Fibroblast of the aortic adventitia (primary cell): ENCODE measurements around the gene ALDH1A1. TPM values are rescaled to one million over a fixed set of nuclear protein-coding genes. Genes with fewer than 3 reads are reported as not detected.
"Not testable (repeated sequence)": the region's sequence is repeated elsewhere in the genome, so short reads cannot be mapped to it uniquely, and the experiment has no call there.

Experiments used
- DNase-seq: peaks from one replicate; pipeline ENCODE4 v3.0.0-alpha.2; 2010; ENCODE audit warnings: low read depth
- H3K4me3 ChIP-seq: 2 replicates; pipeline ENCODE4 v1.5.1; 2011; ENCODE audit warnings: low read depth, mild to moderate bottlenecking, control low read depth, low read length, moderate library complexity
- total RNA-seq: library from RNA; depleted of rRNA; stranded (reverse); fragments of >200 nt; gene quantifications from 2 replicates; pipeline ENCODE4 v1.2.3, GENCODE V29; 2012; ENCODE audit warnings: low replicate concordance
- TF ChIP-seq, protein P1 (sequence below): IDR thresholded peaks from 2 replicates; pipeline ENCODE4 v1.5.1; 2011; ENCODE audit warnings: mild to moderate bottlenecking, low read length, control low read depth, inconsistent platforms; ENCODE audit not compliant: insufficient read depth

ALDH1A1 gene
- total RNA-seq, 1 donor: 8.8 TPM

DNA sequence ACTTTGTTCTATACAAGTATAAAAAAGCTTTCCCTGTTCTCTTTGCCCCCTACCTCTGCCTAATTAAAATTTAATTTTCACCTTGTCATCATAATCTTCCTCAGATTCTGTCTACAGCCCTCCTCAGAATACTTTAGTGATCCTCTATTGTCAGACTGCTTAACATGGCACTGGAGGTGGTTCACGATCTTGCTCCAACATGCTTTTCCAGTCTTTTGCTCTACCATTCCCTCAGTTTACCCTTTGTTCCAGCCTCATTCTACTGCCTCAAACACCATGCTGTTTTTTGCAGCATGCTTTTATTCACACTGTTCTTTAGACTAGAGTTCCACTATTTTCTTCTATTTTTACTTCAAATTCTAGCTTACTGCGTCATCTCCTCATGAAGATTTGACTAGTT is 10.4 kb downstream of the ALDH1A1 start:
- H3K4me3 ChIP-seq: no peak overlapping the region
- TF ChIP-seq, protein P1, sequence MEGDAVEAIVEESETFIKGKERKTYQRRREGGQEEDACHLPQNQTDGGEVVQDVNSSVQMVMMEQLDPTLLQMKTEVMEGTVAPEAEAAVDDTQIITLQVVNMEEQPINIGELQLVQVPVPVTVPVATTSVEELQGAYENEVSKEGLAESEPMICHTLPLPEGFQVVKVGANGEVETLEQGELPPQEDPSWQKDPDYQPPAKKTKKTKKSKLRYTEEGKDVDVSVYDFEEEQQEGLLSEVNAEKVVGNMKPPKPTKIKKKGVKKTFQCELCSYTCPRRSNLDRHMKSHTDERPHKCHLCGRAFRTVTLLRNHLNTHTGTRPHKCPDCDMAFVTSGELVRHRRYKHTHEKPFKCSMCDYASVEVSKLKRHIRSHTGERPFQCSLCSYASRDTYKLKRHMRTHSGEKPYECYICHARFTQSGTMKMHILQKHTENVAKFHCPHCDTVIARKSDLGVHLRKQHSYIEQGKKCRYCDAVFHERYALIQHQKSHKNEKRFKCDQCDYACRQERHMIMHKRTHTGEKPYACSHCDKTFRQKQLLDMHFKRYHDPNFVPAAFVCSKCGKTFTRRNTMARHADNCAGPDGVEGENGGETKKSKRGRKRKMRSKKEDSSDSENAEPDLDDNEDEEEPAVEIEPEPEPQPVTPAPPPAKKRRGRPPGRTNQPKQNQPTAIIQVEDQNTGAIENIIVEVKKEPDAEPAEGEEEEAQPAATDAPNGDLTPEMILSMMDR: no peak
- no peak for DNase-seq

DNA sequence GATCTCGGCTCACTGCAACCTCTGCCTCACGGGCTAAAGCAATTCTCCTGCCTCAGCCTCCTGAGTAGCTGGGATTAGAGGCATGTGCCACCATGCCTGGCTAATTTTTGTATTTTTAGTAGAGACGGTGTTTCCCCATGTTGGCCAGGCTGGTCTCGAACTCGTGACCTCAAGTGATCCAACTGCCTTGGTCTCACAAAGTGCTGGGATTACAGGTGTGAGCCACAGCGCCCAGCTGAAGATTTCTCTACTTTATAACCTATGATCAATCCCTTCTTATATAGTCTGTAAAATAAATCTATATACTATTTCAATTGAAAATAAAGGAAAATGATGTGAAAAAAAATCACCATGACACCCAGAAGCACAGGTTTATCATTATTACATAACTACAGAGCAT is 13.3 kb downstream of the ALDH1A1 start:
- H3K4me3 ChIP-seq, DNase-seq: not testable (repeated sequence)

DNA sequence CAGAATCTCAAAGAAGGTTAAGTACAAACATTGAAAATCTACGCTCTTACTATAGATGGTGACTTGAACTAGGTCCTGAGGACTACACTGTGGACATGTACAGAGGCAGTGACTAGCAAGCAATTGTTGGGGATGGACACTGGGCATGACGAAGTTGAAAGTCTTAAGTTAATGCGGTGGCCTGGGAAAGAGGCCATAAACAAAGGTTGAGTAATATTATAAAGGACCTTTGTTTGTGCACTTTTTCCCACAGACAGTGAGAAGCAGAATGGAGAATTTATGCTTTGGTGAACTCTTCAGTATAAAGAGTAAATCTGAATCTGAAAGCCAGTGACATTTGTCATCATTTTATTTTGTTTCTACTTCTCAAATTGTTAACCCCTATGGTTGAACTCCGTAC is 15.3 kb downstream of the ALDH1A1 start:
- TF ChIP-seq, protein P1: no peak
- no peak overlapping the region for H3K4me3 ChIP-seq
- DNase-seq: no peak

DNA sequence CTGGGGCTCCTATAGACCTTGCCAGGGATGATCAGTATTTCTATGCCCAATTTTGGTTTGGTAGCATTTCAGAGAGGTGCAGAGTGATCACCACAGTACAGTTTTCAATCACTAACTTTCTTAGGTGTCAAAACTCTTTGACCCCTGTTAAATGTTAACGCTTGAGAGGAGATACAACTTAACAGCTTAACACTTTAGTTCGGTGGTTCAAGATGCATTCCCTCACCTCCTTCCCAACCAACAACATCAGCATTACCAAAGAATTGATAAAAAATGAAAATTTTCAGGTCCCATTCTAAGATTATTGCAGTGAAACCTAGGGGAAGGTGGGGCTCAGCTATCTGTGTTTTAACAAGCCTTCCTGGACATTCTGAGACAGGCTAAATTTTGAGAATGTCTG is 16.2 kb downstream of the ALDH1A1 start:
- TF ChIP-seq, protein P1: no peak
- no peak for DNase-seq
- H3K4me3 ChIP-seq: no peak overlapping the region

DNA sequence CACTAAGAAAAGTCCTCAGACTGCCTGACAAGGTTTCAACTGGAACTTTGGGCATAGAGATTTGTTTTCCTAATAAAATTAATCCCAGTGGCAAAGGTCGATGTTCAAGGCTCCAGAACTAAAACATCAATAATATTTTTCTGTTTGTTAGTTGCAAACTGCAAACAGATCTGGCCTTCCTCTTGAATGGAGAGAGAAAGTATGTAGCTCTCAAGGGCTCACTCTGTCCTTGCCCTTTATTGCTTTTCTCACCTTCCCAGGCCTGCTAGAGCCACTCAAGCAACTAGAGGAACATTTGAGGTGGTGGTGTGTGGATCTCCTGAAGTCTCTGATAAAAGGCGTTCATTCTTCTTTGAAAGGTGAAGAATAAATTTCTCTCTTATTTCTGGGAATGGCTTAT is 16.6 kb downstream of the ALDH1A1 start:
- no peak for DNase-seq
- TF ChIP-seq, protein P1: no peak
- H3K4me3 ChIP-seq: no peak overlapping the region

DNA sequence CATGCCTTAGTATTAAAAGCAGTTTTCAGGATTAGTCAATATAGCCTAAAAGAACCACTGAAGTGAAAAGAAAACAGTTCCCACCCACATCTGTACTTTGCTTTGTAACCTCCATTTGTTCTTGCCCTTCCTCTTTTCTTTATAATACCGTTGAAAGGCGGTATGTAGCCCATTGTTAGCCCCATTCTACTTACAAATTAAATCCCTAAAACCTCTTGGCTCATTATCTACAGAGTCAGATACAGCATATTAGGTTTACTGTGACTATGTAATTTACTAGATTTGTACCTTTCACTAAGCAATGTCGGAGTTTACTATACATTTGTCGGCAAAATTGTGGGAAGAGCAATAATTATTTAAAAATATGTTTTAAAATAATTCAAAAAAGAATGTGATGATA is 17.3 kb downstream of the ALDH1A1 start:
- TF ChIP-seq, protein P1: no peak
- no peak for DNase-seq
- H3K4me3 ChIP-seq: no peak overlapping the region

DNA sequence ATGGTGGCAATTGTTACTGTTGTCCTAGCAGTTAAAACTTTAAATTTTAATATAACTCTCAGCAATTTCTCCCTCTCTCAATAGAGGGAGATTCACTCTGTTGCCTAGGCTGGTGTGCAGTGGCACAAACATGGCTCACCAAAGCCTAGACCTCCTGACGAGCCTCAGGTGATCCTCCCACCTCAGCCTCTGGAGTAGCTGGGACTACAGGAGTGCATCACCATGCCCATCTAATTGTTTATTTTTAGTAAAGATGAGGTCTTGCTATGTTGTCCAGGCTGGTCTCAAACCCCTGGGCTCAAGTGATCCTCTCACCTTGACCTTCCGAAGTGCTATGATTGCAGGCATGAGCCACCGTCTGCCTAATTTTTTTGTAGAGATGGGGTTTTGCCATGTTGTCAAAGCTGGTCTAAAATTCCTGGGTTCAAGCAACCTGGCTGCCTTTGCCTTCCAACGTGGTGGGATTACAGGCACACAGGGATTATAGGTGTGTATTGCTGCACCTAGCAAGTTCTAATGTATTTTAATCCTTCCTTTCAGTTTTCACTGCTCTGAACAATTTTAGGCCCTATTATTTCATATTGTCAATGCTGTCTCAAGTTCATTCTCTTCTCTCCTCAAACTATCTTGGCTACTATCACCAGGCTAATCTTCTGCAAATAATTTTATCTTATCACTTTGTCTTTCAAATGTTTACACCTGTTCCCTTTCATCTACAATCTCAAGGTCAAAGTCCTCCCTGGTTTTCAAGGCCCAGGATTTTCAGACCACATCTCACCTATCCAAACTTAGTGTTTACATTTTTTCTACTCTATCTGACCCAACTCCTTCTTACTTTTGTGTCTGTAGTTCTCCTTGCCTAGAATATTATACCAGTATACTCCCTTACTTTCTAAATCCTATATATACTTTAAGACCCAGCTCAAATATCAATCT is 18.9 kb downstream of the ALDH1A1 start:
- no peak for DNase-seq
- TF ChIP-seq, protein P1: no peak
- no peak overlapping the region for H3K4me3 ChIP-seq
